Esophagus muscularis mucosa (tissue), 4 donors: ENCODE results near the gene TUBB2B. TPM values are rescaled to one million over a fixed set of nuclear protein-coding genes. Genes with fewer than 3 reads are reported as not detected.
"Not testable (repeated sequence)": the region's sequence is repeated elsewhere in the genome, so short reads cannot be mapped to it uniquely, and the experiment has no call there.

Experiments
- DNase-seq: peaks from one replicate; pipeline ENCODE4 v3.0.0-alpha.2; 2017; ENCODE audit errors: extremely low spot score
- H3K27ac ChIP-seq, 4 donors: fragments of 200-600 bp; sonication (generic); replicated peaks in 1 of 4; 1 replicate in 3 of 4; 2 replicates in 1 of 4; pipeline ENCODE4 v1.5.1; 2016 to 2019; ENCODE audit warnings: mild to moderate bottlenecking in 1 of 4
- H3K27me3 ChIP-seq, 4 donors: fragments of 200-600 bp; sonication (generic); one replicate each; pipeline versions ENCODE4 v1.5.1 to v1.6.0; 2016 to 2019
- H3K36me3 ChIP-seq, 4 donors: fragments of 200-600 bp; sonication (generic); one replicate each; pipeline ENCODE4 v1.5.1; 2016 to 2019
- H3K4me1 ChIP-seq, 4 donors: fragments of 200-600 bp; sonication (generic); one replicate each; pipeline ENCODE4 v1.5.1; 2016 to 2019
- H3K4me3 ChIP-seq, 4 donors: fragments of 200-600 bp; sonication (generic); 1 replicate in 2 of 4; 2 replicates in 2 of 4; pipeline ENCODE4 v1.5.1; 2016 to 2019; ENCODE audit warnings: mild to moderate bottlenecking in 4 of 4, moderate library complexity in 1 of 4
- H3K9me3 ChIP-seq, 4 donors: fragments of 200-600 bp; sonication (generic); 1 replicate in 3 of 4; 2 replicates in 1 of 4; pipeline ENCODE4 v1.5.1; 2016 to 2019
- CTCF ChIP-seq, 3 experiments: fragments of 200-600 bp in 2 of 3; fragments of 450-650 bp in 1 of 3; sonication (generic) in 2 of 3; IDR thresholded peaks; one replicate each; pipeline ENCODE4 v1.5.1; 2017 to 2019; ENCODE audit warnings: antibody characterized with exemption in 3 of 3, mild to moderate bottlenecking in 2 of 3, moderate library complexity in 1 of 3
- EP300 ChIP-seq: sonication (generic); formaldehyde crosslinking; IDR thresholded peaks from one replicate; pipeline ENCODE4 v1.6.1; 2017; ENCODE audit warnings: antibody characterized with exemption
- POLR2A ChIP-seq: fragments of 450-650 bp; IDR thresholded peaks from one replicate; pipeline ENCODE4 v1.6.1; 2017; ENCODE audit warnings: antibody characterized with exemption, moderate library complexity, mild to moderate bottlenecking, low read depth
- POLR2AphosphoS5 ChIP-seq, 2 donors: sonication (generic); formaldehyde crosslinking; IDR thresholded peaks; one replicate each; pipeline ENCODE4 v1.6.1; 2017; ENCODE audit warnings: antibody characterized with exemption in 2 of 2
- WGBS: methylation state at CpG from one replicate; pipeline ENCODE4 v1.1.5; 2018; 5-methylcytosine and 5-hydroxymethylcytosine counted together
- intact Hi-C: fragments of 100-400 bp; cut with DNase I; formaldehyde crosslinking; loops from one replicate; pipeline ENCODE4 v1.15.1; 2023
- total RNA-seq, 4 donors: library from RNA; depleted of rRNA; stranded (reverse); fragments of >200 nt; gene quantifications; one replicate each; pipeline versions ENCODE4 v1.1.0 to v1.2.1, GENCODE V29; 2016

Gene TUBB2B
- total RNA-seq, 4 donors from 2014 or later, result 12.0 to 35.8 (median 20.9) TPM

GRCh38 chr6:3181105-3181504 lies 46.3 kb downstream of the TUBB2B start:
- DNase-seq, result no peak

GRCh38 chr6:3179945-3180344 lies 47.5 kb downstream of the TUBB2B start:
- H3K27ac ChIP-seq, H3K9me3 ChIP-seq, H3K36me3 ChIP-seq, H3K27me3 ChIP-seq, DNase-seq, intact Hi-C loops, H3K4me1 ChIP-seq: not testable (repeated sequence)
- H3K4me3 ChIP-seq, result peak overlapping the region in 3 of 4 donors; percentile 29 to 49 (median 34)
- WGBS, result 83% methylated on average over 5 of the region's 8 CpGs

More at GRCh38 chr6:3181105-3181504, 46.3 kb downstream of the TUBB2B start:
- Histone ChIP-seq H3K9me3 (no peaks in the 10 kb centered on the region), H3K4me1 (no peaks in the 10 kb centered on the region), H3K36me3 (no peaks in the 10 kb centered on the region), H3K27ac (no peak overlapping the region), H3K27me3 (peaks cover 0 to 3% (median 0%) of the 10 kb centered on the region in 4 donors), H3K4me3 (no peak overlapping the region)
- intact Hi-C loops, result no loop called here
- WGBS, result 79% methylated on average over 2 of the region's 2 CpGs
- no peak for TF ChIP-seq POLR2A
- TF ChIP-seq EP300, result no peak
- TF ChIP-seq POLR2AphosphoS5 (IDR thresholded peaks at IDR 0.05), result no peak
- TF ChIP-seq CTCF (IDR thresholded peaks at IDR 0.05), result no peak

GRCh38 chr6:3178666-3179065 lies 48.8 kb downstream of the TUBB2B start:
- intact Hi-C loops, DNase-seq, H3K27ac ChIP-seq, H3K4me1 ChIP-seq, H3K27me3 ChIP-seq, H3K4me3 ChIP-seq, H3K36me3 ChIP-seq, H3K9me3 ChIP-seq: not testable (repeated sequence)
- 100% methylated on average over 4 of the region's 8 CpGs for WGBS

GRCh38 chr6:3176562-3177355 lies 50.7 kb downstream of the TUBB2B start:
- DNase-seq, result no peak
- WGBS, result 93% methylated on average over 14 of the region's 22 CpGs
- intact Hi-C loops, result no loop called here
- Histone ChIP-seq H3K4me1 (no peaks in the 10 kb centered on the region), H3K4me3 (no peak overlapping the region), H3K9me3 (no peaks in the 10 kb centered on the region), H3K36me3 (no peaks in the 10 kb centered on the region), H3K27ac (no peak overlapping the region), H3K27me3 (peaks cover 0 to 3% (median 0%) of the 10 kb centered on the region in 4 donors)
- TF ChIP-seq CTCF (IDR thresholded peaks at IDR 0.05) (no peak), EP300 (no peak), POLR2A (no peak), POLR2AphosphoS5 (IDR thresholded peaks at IDR 0.05) (no peak)

GRCh38 chr6:3175715-3176402 lies 51.6 kb downstream of the TUBB2B start:
- Histone ChIP-seq H3K9me3 (no peaks in the 10 kb centered on the region), H3K4me3 (no peak overlapping the region), H3K27me3 (peaks cover 0 to 3% (median 0%) of the 10 kb centered on the region in 4 donors), H3K36me3 (no peaks in the 10 kb centered on the region), H3K4me1 (no peaks in the 10 kb centered on the region), H3K27ac (no peak overlapping the region)
- no peak for DNase-seq
- TF ChIP-seq CTCF (IDR thresholded peaks at IDR 0.05) (no peak), POLR2A (no peak), EP300 (no peak), POLR2AphosphoS5 (IDR thresholded peaks at IDR 0.05) (no peak)
- intact Hi-C loops, result no loop called here
- WGBS, result 77% methylated on average over 11 of the region's 11 CpGs

Other genes starting within 250 kb of the TUBB2B start
- gene NQO2, start 227.8 kb downstream of the TUBB2B start, total RNA-seq, result 10 to 100 TPM; 22.9 to 31.3 (median 27.2) TPM
- gene RIPK1, start 159.2 kb downstream of the TUBB2B start, total RNA-seq, result 10 to 100 TPM; 23.3 to 34.3 (median 26.4) TPM
- 1 to 10 TPM; 6.3 to 8.3 (median 7.3) TPM for gene BPHL, start 108.9 kb downstream of the TUBB2B start, total RNA-seq
- 100 to 1,000 TPM in 3 of 4 donors, 10 to 100 TPM in 1; 90.1 to 181 (median 146) TPM for gene TUBB2A, start 70.1 kb downstream of the TUBB2B start, total RNA-seq
- 10 to 100 TPM; 21.4 to 28.6 (median 25.7) TPM for gene PSMG4, start 31.3 kb upstream of the TUBB2B start, total RNA-seq
- 10 to 100 TPM in 2 of 4 donors, 1 to 10 TPM in 2; 7.6 to 13.1 (median 9.5) TPM for gene SLC22A23, start 229.4 kb upstream of the TUBB2B start, total RNA-seq